ENCODE data around the gene AVP. TPM values are rescaled to one million over a fixed set of nuclear protein-coding genes. Genes with fewer than 3 reads are reported as not detected.
A peak's percentile ranks its signal among the peaks of the same experiment; 100 is the strongest.

AVP gene
- total and polyA plus RNA-seq, 2 donors from 2014 or later, result 2.1 TPM; not detected in 1

- H3K4me3 ChIP-seq (ENCODE audit: low read length in 3 of 3), result peak overlapping the region in 1 of 3 donors; percentile 57
- intact Hi-C loops (cut with DNase I), result no loop called here
- peaks cover 2 to 27% (median 9%) of the 10 kb centered on the region in 3 donors for H3K36me3 ChIP-seq (ENCODE audit: control insufficient read depth in 2 of 3, insufficient read depth in 3 of 3, low read length in 3 of 3)
- TF ChIP-seq CTCF (IDR thresholded peaks at IDR 0.05; ENCODE audit: borderline replicate concordance, extremely low read depth, insufficient read depth), result no peak
- no peaks in the 10 kb centered on the region for H3K27me3 ChIP-seq (ENCODE audit: control insufficient read depth, insufficient read depth, low read length)
- H3K4me1 ChIP-seq (ENCODE audit: control insufficient read depth in 2 of 3, insufficient read depth in 2 of 3, low read depth in 1 of 3, low read length in 3 of 3), result peaks cover 4 to 13% (median 12%) of the 10 kb centered on the region in 3 donors
- FAIRE-seq, result no peak
- H3K9ac ChIP-seq (ENCODE audit: low read length in 3 of 3), result peak overlapping the region in 1 of 3 donors; percentile 65
- H3K9me3 ChIP-seq (ENCODE audit: control insufficient read depth in 2 of 3, insufficient read depth in 1 of 3, low read length in 3 of 3), result no peaks in the 10 kb centered on the region
- DNase-seq, result peak; percentile 35 to 85 (median 70)
- H3K27ac ChIP-seq (ENCODE audit: low read depth in 2 of 2, low read length in 2 of 2), result peak overlapping the region; percentile 68 to 84
Observed at GRCh38 chr20:3042625-3043024, 41.9 kb downstream of the AVP start.

GRCh38 chr20:3041854-3042409 is 42.6 kb downstream of the AVP start:
- Histone ChIP-seq H3K9ac (ENCODE audit: low read length in 3 of 3) (peak overlapping the region in 2 of 3 donors; percentile 58 to 65), H3K27ac (ENCODE audit: low read depth in 2 of 2, low read length in 2 of 2) (peak overlapping the region; percentile 71 to 84), H3K4me1 (ENCODE audit: control insufficient read depth in 2 of 3, insufficient read depth in 2 of 3, low read depth in 1 of 3, low read length in 3 of 3) (peaks cover 4 to 12% (median 12%) of the 10 kb centered on the region in 3 donors), H3K36me3 (ENCODE audit: control insufficient read depth in 2 of 3, insufficient read depth in 3 of 3, low read length in 3 of 3) (peaks cover 2 to 31% (median 15%) of the 10 kb centered on the region in 3 donors), H3K27me3 (ENCODE audit: control insufficient read depth, insufficient read depth, low read length) (no peaks in the 10 kb centered on the region), H3K9me3 (ENCODE audit: control insufficient read depth in 2 of 3, insufficient read depth in 1 of 3, low read length in 3 of 3) (no peaks in the 10 kb centered on the region), H3K4me3 (ENCODE audit: low read length in 3 of 3) (peak overlapping the region; percentile 33 to 57 (median 44))
- intact Hi-C loops (cut with DNase I), result no loop called here
- DNase-seq (peak in 4 of 5 donors; percentile 18 to 81 (median 72)), FAIRE-seq (no peak)
- TF ChIP-seq CTCF (IDR thresholded peaks at IDR 0.05; ENCODE audit: borderline replicate concordance, extremely low read depth, insufficient read depth), result no peak

- no peaks in the 10 kb centered on the region for H3K9me3 ChIP-seq (ENCODE audit: control insufficient read depth in 2 of 3, insufficient read depth in 1 of 3, low read length in 3 of 3)
- no peak for FAIRE-seq
- H3K4me3 ChIP-seq (ENCODE audit: low read length in 3 of 3), result no peak overlapping the region
- peaks cover 6 to 48% (median 31%) of the 10 kb centered on the region in 3 donors for H3K36me3 ChIP-seq (ENCODE audit: control insufficient read depth in 2 of 3, insufficient read depth in 3 of 3, low read length in 3 of 3)
- no peak overlapping the region for H3K27ac ChIP-seq (ENCODE audit: low read depth in 2 of 2, low read length in 2 of 2)
- no peak for DNase-seq
- H3K4me1 ChIP-seq (ENCODE audit: control insufficient read depth in 2 of 3, insufficient read depth in 2 of 3, low read depth in 1 of 3, low read length in 3 of 3), result peaks cover 2 to 12% (median 5%) of the 10 kb centered on the region in 3 donors
- TF ChIP-seq CTCF (IDR thresholded peaks at IDR 0.05; ENCODE audit: borderline replicate concordance, extremely low read depth, insufficient read depth), result no peak
- H3K27me3 ChIP-seq (ENCODE audit: control insufficient read depth, insufficient read depth, low read length), result no peaks in the 10 kb centered on the region
- no peak overlapping the region for H3K9ac ChIP-seq (ENCODE audit: low read length in 3 of 3)
- intact Hi-C loops (cut with DNase I), result no loop called here
Observed at GRCh38 chr20:3040086-3040485, 44.4 kb downstream of the AVP start.

All from kidney (tissue), 14 donors.